ENCODE results near the gene DSG4. TPM values are rescaled to one million over a fixed set of nuclear protein-coding genes. Genes with fewer than 3 reads are reported as not detected.

Gene DSG4
- total RNA-seq, 4 donors from 2014 or later, result not detected

- H3K27ac ChIP-seq, result peak overlapping the region; percentile 63 to 87 (median 74)
- peaks cover 0 to 67% (median 35%) of the 10 kb centered on the region in 4 donors for H3K4me1 ChIP-seq
- no peaks in the 10 kb centered on the region for H3K27me3 ChIP-seq
- in situ Hi-C loops (cut with MboI; ENCODE audit: low pct_ligation_motif_present in 1 of 4, low pct_unique_long_range_greater_than_20kb in 1 of 4, low sequenced_read_pairs in 3 of 4) (loop anchor here in 2 of 4 donors (25.0 kb wide), 2 partner anchors 112 to 312 kb away; no protein-coding TSS in a partner anchor), intact Hi-C loops (cut with DNase I; ENCODE audit: low total_unique reads) (no loop called here)
- no peaks in the 10 kb centered on the region for H3K9me3 ChIP-seq
- TF ChIP-seq POLR2A (IDR thresholded peaks at IDR 0.05) (no peak), POLR2AphosphoS5 (IDR thresholded peaks at IDR 0.05) (peak in 2 of 3 donors; percentile 43 to 52)
- peak; percentile 30 for DNase-seq
- no peaks in the 10 kb centered on the region for H3K36me3 ChIP-seq
- WGBS, 2 donors (ENCODE audit: low coverage in 1 of 2), result 18 to 19% methylated on average over 6 of the region's 6 CpGs
- no peak overlapping the region for H3K4me3 ChIP-seq
Measured at GRCh38 chr18:31399306-31400032, 22.9 kb downstream of the DSG4 start.

DNA sequence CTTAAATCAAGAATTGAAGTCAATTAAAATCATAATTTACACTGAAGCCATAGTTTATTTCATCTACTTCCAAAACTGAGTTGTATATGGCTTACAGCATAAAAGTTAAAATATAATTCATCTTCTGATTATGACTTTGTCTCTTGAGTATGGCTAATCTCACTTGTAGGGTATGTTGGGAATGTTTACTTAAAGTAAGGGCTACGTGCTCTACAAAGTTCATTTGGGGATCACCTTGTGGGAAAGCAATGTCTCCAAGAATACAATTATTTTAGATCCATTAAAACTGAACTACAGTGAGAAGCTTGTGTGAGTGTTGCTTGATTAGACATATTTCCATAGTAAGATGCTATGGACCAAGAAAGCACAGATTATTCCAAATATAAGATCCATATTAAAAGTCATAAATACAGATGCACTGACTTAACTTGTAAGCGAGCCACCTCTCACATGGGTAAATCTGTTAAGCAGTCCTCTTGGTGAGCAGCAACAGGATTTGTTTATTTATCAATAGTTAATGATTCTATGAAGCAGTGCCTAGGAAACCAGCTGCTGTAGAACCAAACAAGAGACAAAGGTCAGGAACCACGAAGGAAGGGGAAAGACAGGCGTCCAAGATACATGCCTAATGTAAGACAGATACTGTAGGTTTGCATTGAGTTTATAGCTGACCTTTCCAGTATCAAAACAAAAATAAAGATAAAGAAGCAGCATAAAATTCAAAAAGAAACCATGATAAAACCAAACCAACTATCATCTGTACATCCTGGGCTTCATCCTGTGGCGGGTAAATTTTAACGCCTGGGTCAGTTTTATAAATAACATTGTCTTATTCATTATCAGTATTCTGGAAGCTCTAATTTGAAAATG, 24.8 kb downstream of the DSG4 start:
- 43 to 51% methylated on average over 5 to 6 of the region's 6 CpGs for WGBS, 2 donors (ENCODE audit: low coverage in 1 of 2)
- TF ChIP-seq POLR2A (IDR thresholded peaks at IDR 0.05), result no peak
- TF ChIP-seq EP300 (IDR thresholded peaks at IDR 0.05; ENCODE audit: low read depth), result no peak
- TF ChIP-seq CTCF (IDR thresholded peaks at IDR 0.05), result no peak
- no peak for TF ChIP-seq POLR2AphosphoS5 (IDR thresholded peaks at IDR 0.05)
- H3K36me3 ChIP-seq, result no peaks in the 10 kb centered on the region
- no peaks in the 10 kb centered on the region for H3K27me3 ChIP-seq
- H3K4me1 ChIP-seq, result peaks cover 0 to 61% (median 34%) of the 10 kb centered on the region in 4 donors
- no peak for DNase-seq
- peak overlapping the region in 3 of 4 donors; percentile 11 to 46 (median 43) for H3K27ac ChIP-seq
- H3K4me3 ChIP-seq, result no peak overlapping the region
- in situ Hi-C loops (cut with MboI; ENCODE audit: low pct_ligation_motif_present in 1 of 4, low pct_unique_long_range_greater_than_20kb in 1 of 4, low sequenced_read_pairs in 3 of 4), result loop anchor here in 1 of 4 donors (25.0 kb wide), 1 partner anchor 314 kb away; no protein-coding TSS in a partner anchor
- H3K9me3 ChIP-seq, result no peaks in the 10 kb centered on the region
- intact Hi-C loops (cut with DNase I; ENCODE audit: low total_unique reads), result no loop called here

DNA sequence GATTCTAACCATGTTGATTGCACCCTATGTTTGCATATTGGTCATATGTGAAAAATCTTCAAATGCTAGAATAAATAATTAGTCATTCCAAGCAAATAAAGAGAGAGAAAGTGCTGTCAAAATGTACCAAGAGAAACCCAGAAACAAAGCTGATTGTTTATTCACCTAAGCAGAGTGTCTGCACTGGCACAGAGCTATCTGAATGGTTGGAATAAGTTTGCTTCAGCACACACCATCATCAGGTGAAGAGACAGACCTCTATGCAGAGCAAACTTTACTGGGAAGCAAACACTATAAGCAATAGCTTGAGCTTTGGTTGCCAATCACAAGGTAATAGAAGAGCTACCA, 25.4 kb downstream of the DSG4 start:
- TF ChIP-seq POLR2A (IDR thresholded peaks at IDR 0.05) (no peak), EP300 (IDR thresholded peaks at IDR 0.05; ENCODE audit: low read depth) (no peak), POLR2AphosphoS5 (IDR thresholded peaks at IDR 0.05) (no peak), CTCF (IDR thresholded peaks at IDR 0.05) (no peak)
- H3K27me3 ChIP-seq, result no peaks in the 10 kb centered on the region
- H3K9me3 ChIP-seq, result no peaks in the 10 kb centered on the region
- intact Hi-C loops (cut with DNase I; ENCODE audit: low total_unique reads), result no loop called here
- no peak for DNase-seq
- H3K27ac ChIP-seq, result peak overlapping the region in 3 of 4 donors; percentile 11 to 46 (median 43)
- no peaks in the 10 kb centered on the region for H3K36me3 ChIP-seq
- H3K4me3 ChIP-seq, result no peak overlapping the region
- in situ Hi-C loops (cut with MboI; ENCODE audit: low pct_ligation_motif_present in 1 of 4, low pct_unique_long_range_greater_than_20kb in 1 of 4, low sequenced_read_pairs in 3 of 4), result loop anchor here in 1 of 4 donors (25.0 kb wide), 1 partner anchor 315 kb away; no protein-coding TSS in a partner anchor
- H3K4me1 ChIP-seq, result peaks cover 0 to 54% (median 31%) of the 10 kb centered on the region in 4 donors

DNA sequence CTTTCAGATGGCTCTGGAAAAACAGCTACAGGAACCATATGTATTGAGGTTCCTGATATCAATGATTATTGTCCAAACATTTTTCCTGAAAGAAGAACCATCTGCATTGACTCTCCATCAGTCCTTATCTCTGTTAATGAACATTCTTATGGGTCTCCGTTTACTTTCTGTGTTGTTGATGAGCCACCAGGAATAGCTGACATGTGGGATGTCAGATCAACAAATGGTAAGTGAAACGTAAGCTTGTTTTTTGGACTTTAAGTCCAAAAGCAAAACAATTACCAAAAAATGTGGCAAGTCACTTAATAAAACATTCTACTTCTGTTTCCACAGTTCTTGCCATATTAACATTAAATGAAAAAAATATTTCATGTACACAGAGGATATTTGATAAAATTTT, 26.8 kb downstream of the DSG4 start:
- H3K27me3 ChIP-seq, result no peaks in the 10 kb centered on the region
- intact Hi-C loops (cut with DNase I; ENCODE audit: low total_unique reads) (no loop called here), in situ Hi-C loops (cut with MboI; ENCODE audit: low pct_ligation_motif_present in 1 of 4, low pct_unique_long_range_greater_than_20kb in 1 of 4, low sequenced_read_pairs in 3 of 4) (loop anchor here in 1 of 4 donors (25.0 kb wide), 1 partner anchor 316 kb away; no protein-coding TSS in a partner anchor)
- H3K4me3 ChIP-seq, result no peak overlapping the region
- 54 to 66% methylated on average over 2 of the region's 2 CpGs for WGBS, 2 donors (ENCODE audit: low coverage in 1 of 2)
- no peak overlapping the region for H3K27ac ChIP-seq
- TF ChIP-seq POLR2AphosphoS5 (IDR thresholded peaks at IDR 0.05) (no peak), EP300 (IDR thresholded peaks at IDR 0.05; ENCODE audit: low read depth) (no peak), CTCF (IDR thresholded peaks at IDR 0.05) (no peak), POLR2A (IDR thresholded peaks at IDR 0.05) (no peak)
- no peaks in the 10 kb centered on the region for H3K9me3 ChIP-seq
- no peaks in the 10 kb centered on the region for H3K36me3 ChIP-seq
- no peak for DNase-seq
- peaks cover 0 to 41% (median 26%) of the 10 kb centered on the region in 4 donors for H3K4me1 ChIP-seq

Data from transverse colon (tissue), 4 donors.